Measurements from ENCODE around the gene STXBP5.
A peak's percentile ranks its signal among the peaks of the same experiment; 100 is the strongest.

The STXBP5 gene

GRCh38 chr6:147204060-147204785 lies at the start of gene STXBP5:
Gene STXBP5 (plus strand): TSS chr6:147204417. CDS start chr6:147204533, 116 bp downstream.
- peak; percentile 55 for DNase-seq (ENCODE audit: low spot score)

- DNase-seq (ENCODE audit: low spot score) = no peak
These were observed 49.8 kb upstream of the STXBP5 start for GRCh38 chr6:147154454-147154853.

GRCh38 chr6:147156218-147156617 lies 48.0 kb upstream of the STXBP5 start:
- no peak for DNase-seq (ENCODE audit: low spot score)

- no peak for DNase-seq (ENCODE audit: low spot score)
These were observed 47.3 kb upstream of the STXBP5 start for GRCh38 chr6:147156799-147157382.

GRCh38 chr6:147157930-147158329 lies 46.3 kb upstream of the STXBP5 start:
- DNase-seq (ENCODE audit: low spot score) = no peak

- DNase-seq (ENCODE audit: low spot score) = no peak
These were observed 45.3 kb upstream of the STXBP5 start for GRCh38 chr6:147158881-147159280.

- DNase-seq (ENCODE audit: low spot score) = no peak
These were observed 44.5 kb upstream of the STXBP5 start for GRCh38 chr6:147159536-147160374.

- DNase-seq (ENCODE audit: low spot score) = no peak
These were observed 43.6 kb upstream of the STXBP5 start for GRCh38 chr6:147160593-147160992.

GRCh38 chr6:147161253-147161973 lies 42.8 kb upstream of the STXBP5 start:
- no peak for DNase-seq (ENCODE audit: low spot score)

- no peak for DNase-seq (ENCODE audit: low spot score)
These were observed 42.2 kb upstream of the STXBP5 start for GRCh38 chr6:147161974-147162495.

GRCh38 chr6:147164761-147165160 lies 39.5 kb upstream of the STXBP5 start:
- DNase-seq (ENCODE audit: low spot score) = no peak

- no peak for DNase-seq (ENCODE audit: low spot score)
These were observed 37.8 kb upstream of the STXBP5 start for GRCh38 chr6:147166360-147166944.

- no peak for DNase-seq (ENCODE audit: low spot score)
These were observed 37.2 kb upstream of the STXBP5 start for GRCh38 chr6:147166992-147167391.

GRCh38 chr6:147167576-147168461 lies 36.4 kb upstream of the STXBP5 start:
- no peak for DNase-seq (ENCODE audit: low spot score)

GRCh38 chr6:147169529-147169928 lies 34.7 kb upstream of the STXBP5 start:
- DNase-seq (ENCODE audit: low spot score) = no peak

GRCh38 chr6:147170269-147170668 lies 33.9 kb upstream of the STXBP5 start:
- no peak for DNase-seq (ENCODE audit: low spot score)

- DNase-seq (ENCODE audit: low spot score) = no peak
These were observed 31.1 kb upstream of the STXBP5 start for GRCh38 chr6:147173140-147173539.

GRCh38 chr6:147173675-147174308 lies 30.4 kb upstream of the STXBP5 start:
- no peak for DNase-seq (ENCODE audit: low spot score)

GRCh38 chr6:147176795-147177194 lies 27.4 kb upstream of the STXBP5 start:
- no peak for DNase-seq (ENCODE audit: low spot score)

- DNase-seq (ENCODE audit: low spot score) = no peak
These were observed 26.9 kb upstream of the STXBP5 start for GRCh38 chr6:147177286-147177685.
